ENCODE data around the gene CAMK2G.
A peak's percentile ranks its signal among the peaks of the same experiment; 100 is the strongest.
"Not testable (repeated sequence)": the region's sequence is repeated elsewhere in the genome, so short reads cannot be mapped to it uniquely, and the experiment has no call there.

The CAMK2G gene

GRCh38 chr10:73789659-73790055 lies 84.7 kb downstream of the CAMK2G start:
- DNase-seq (ENCODE audit: low read depth): no peak
- no peak overlapping the region for H3K4me3 ChIP-seq (ENCODE audit: low read length)
- no peak for TF ChIP-seq CTCF (conservative IDR thresholded peaks at IDR 0.05; ENCODE audit: low read depth, low read length)

GRCh38 chr10:73788864-73789658 lies 85.3 kb downstream of the CAMK2G start:
- no peak for TF ChIP-seq CTCF (conservative IDR thresholded peaks at IDR 0.05; ENCODE audit: low read depth, low read length)
- DNase-seq (ENCODE audit: low read depth): no peak
- H3K4me3 ChIP-seq (ENCODE audit: low read length): no peak overlapping the region

- not testable (repeated sequence) for DNase-seq (ENCODE audit: low read depth)
- H3K4me3 ChIP-seq (ENCODE audit: low read length): peak overlapping the region; percentile 4
These were observed 87.1 kb downstream of the CAMK2G start for GRCh38 chr10:73787031-73787800.

GRCh38 chr10:73786512-73786885 lies 87.9 kb downstream of the CAMK2G start:
- no peak for TF ChIP-seq CTCF (conservative IDR thresholded peaks at IDR 0.05; ENCODE audit: low read depth, low read length)
- no peak for DNase-seq (ENCODE audit: low read depth)
- H3K4me3 ChIP-seq (ENCODE audit: low read length): peak overlapping the region; percentile 90

GRCh38 chr10:73785721-73786511 lies 88.4 kb downstream of the CAMK2G start:
- TF ChIP-seq CTCF (conservative IDR thresholded peaks at IDR 0.05; ENCODE audit: low read depth, low read length): no peak
- DNase-seq (ENCODE audit: low read depth): peak; percentile 35
- peak overlapping the region; percentile 90 for H3K4me3 ChIP-seq (ENCODE audit: low read length)

- DNase-seq (ENCODE audit: low read depth): peak; percentile 86
- peak within 1 kb of the TSS; percentile 90 for H3K4me3 ChIP-seq (ENCODE audit: low read length)
- no peak for TF ChIP-seq CTCF (conservative IDR thresholded peaks at IDR 0.05; ENCODE audit: low read depth, low read length)
These were observed 89.1 kb downstream of the CAMK2G start, which contains the start of gene ZSWIM8 for GRCh38 chr10:73785211-73785720. Gene ZSWIM8, plus strand, starts transcription at chr10:73785606. Its CDS starts 273 bp downstream, at chr10:73785879.

- no peak for DNase-seq (ENCODE audit: low read depth)
- H3K4me3 ChIP-seq (ENCODE audit: low read length): peak overlapping the region; percentile 82
- TF ChIP-seq CTCF (conservative IDR thresholded peaks at IDR 0.05; ENCODE audit: low read depth, low read length): no peak
These were observed 91.6 kb downstream of the CAMK2G start for GRCh38 chr10:73782749-73783085.
